Lower leg skin (tissue), 4 donors: Measurements from ENCODE around the gene TBC1D8. TPM values are rescaled to one million over a fixed set of nuclear protein-coding genes. Genes with fewer than 3 reads are reported as not detected.

Experiments used
- DNase-seq, 2 donors: peaks; one replicate each; pipeline ENCODE4 v3.0.0-alpha.2; 2019; ENCODE audit warnings: low spot score in 2 of 2
- H3K4me3 ChIP-seq: fragments of 200-600 bp; sonication (generic); 2 replicates; pipeline ENCODE4 v1.5.1; 2017; ENCODE audit warnings: mild to moderate bottlenecking, low read depth; ENCODE audit not compliant: poor library complexity, severe bottlenecking
- CTCF ChIP-seq, 3 donors: fragments of 450-650 bp; IDR thresholded peaks; one replicate each; pipeline ENCODE4 v1.5.1; 2016; ENCODE audit warnings: antibody characterized with exemption in 3 of 3, mild to moderate bottlenecking in 3 of 3, moderate library complexity in 2 of 3
- POLR2A ChIP-seq, 2 donors: fragments of 450-650 bp; IDR thresholded peaks; one replicate each; pipeline ENCODE4 v1.6.1; 2016 to 2017; ENCODE audit warnings: antibody characterized with exemption in 2 of 2, mild to moderate bottlenecking in 1 of 2, moderate library complexity in 1 of 2
- WGBS, 2 donors: methylation state at CpG; one replicate each; pipeline ENCODE4 v1.1.5; 2018; 5-methylcytosine and 5-hydroxymethylcytosine counted together
- intact Hi-C: fragments of 100-400 bp; cut with DNase I; formaldehyde crosslinking; loops from one replicate; pipeline ENCODE4 v1.15.0; 2023; ENCODE audit warnings: low total_unique reads
- total RNA-seq, 4 donors: library from RNA; depleted of rRNA; stranded (reverse); fragments of >200 nt; gene quantifications; one replicate each; pipeline ENCODE4 v1.1.0, GENCODE V29; 2016

The TBC1D8 gene
- total RNA-seq, 4 donors from 2014 or later: 29.4 to 102 (median 46.1) TPM

GRCh38 chr2:101139495-101139894, 11.7 kb downstream of the TBC1D8 start:
- WGBS, 2 donors: 92 to 94% methylated on average over 4 of the region's 4 CpGs
- TF ChIP-seq CTCF (IDR thresholded peaks at IDR 0.05): no peak
- no peak for TF ChIP-seq POLR2A (IDR thresholded peaks at IDR 0.05)
- intact Hi-C loops: no loop called here
- no peak overlapping the region for H3K4me3 ChIP-seq
- no peak for DNase-seq

GRCh38 chr2:101135412-101136296, 15.5 kb downstream of the TBC1D8 start:
- H3K4me3 ChIP-seq: no peak overlapping the region
- TF ChIP-seq POLR2A (IDR thresholded peaks at IDR 0.05) (no peak), CTCF (IDR thresholded peaks at IDR 0.05) (no peak)
- WGBS, 2 donors: 92% methylated on average over 9 of the region's 9 CpGs
- intact Hi-C loops: no loop called here
- DNase-seq: no peak

GRCh38 chr2:101133492-101134100, 17.6 kb downstream of the TBC1D8 start:
- intact Hi-C loops: no loop called here
- no peak overlapping the region for H3K4me3 ChIP-seq
- no peak for DNase-seq
- 85 to 89% methylated on average over 2 of the region's 2 CpGs for WGBS, 2 donors
- TF ChIP-seq CTCF (IDR thresholded peaks at IDR 0.05) (no peak), POLR2A (IDR thresholded peaks at IDR 0.05) (no peak)

GRCh38 chr2:101132202-101132601, 19.0 kb downstream of the TBC1D8 start:
- 79 to 81% methylated on average over 2 of the region's 2 CpGs for WGBS, 2 donors
- no peak overlapping the region for H3K4me3 ChIP-seq
- no peak for DNase-seq
- TF ChIP-seq POLR2A (IDR thresholded peaks at IDR 0.05) (no peak), CTCF (IDR thresholded peaks at IDR 0.05) (no peak)
- intact Hi-C loops: no loop called here

- intact Hi-C loops: no loop called here
- 95% methylated on average over 12 to 13 of the region's 13 CpGs for WGBS, 2 donors
Measured at GRCh38 chr2:101130081-101130480, 21.1 kb downstream of the TBC1D8 start.

More at GRCh38 chr2:101130081-101130480, 21.1 kb downstream of the TBC1D8 start:
- DNase-seq: no peak
- H3K4me3 ChIP-seq: no peak overlapping the region
- no peak for TF ChIP-seq POLR2A (IDR thresholded peaks at IDR 0.05)
- no peak for TF ChIP-seq CTCF (IDR thresholded peaks at IDR 0.05)
